Measurements from ENCODE around the gene IMMP2L.
"Not testable (repeated sequence)": the region's sequence is repeated elsewhere in the genome, so short reads cannot be mapped to it uniquely, and the experiment has no call there.

Gene IMMP2L

DNA sequence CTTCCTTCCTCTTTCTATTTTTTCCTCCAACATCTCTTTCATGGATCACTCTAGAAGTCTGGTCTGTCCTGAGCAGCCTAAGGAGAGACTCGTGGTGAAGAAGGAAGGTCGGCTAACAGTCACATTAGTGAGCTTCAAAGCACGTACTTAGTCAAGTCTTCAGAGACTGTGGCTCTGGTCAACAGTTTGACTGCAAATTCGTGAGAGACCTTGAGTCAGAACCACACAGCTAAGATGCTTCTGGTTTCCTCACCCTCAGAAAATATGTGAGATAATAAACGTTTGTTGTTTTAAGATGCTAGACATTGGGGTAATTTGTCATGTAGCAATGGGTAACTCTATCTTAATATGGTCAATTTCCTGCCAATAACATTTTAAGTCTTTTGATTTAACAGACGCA is 597.5 kb downstream of the IMMP2L start:
- DNase-seq, result no peak

DNA sequence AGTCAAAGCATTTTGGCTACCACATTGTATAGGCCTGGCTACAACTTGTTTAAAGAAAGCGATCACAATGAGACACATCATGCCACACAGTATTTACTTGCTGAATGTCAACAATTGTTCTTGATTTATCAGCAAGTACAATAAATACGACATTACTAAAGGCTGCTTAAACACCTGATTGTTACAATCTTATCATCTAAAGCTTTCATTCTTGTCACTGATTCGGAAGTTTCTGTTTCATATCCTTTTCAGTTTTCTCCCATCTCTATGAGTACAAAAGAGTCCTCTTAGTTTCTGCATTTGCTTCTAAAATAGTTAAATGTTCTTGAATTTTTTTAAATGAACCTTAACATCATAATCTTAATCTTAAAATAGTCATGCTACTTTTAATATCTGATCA is 599.5 kb downstream of the IMMP2L start:
- DNase-seq, result no peak

DNA sequence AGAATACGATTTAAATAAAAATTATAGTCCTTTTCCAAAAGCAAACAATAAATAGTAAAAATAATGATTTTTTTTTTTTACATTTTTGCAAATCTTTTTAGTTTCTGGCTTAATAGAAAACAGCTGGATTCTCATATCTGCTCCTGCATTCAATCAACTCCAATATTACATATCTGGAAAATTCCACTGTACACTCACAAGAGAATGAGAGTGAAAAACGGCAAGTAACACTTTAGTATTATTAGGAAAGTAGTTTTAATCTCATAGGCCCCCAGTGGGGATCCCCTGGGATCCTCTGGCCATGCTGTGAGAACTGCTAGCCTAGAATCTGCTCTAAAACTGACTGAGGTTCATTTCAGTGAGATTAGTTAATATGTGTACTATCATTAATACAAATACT is 599.9 kb downstream of the IMMP2L start:
- no peak for DNase-seq

DNA sequence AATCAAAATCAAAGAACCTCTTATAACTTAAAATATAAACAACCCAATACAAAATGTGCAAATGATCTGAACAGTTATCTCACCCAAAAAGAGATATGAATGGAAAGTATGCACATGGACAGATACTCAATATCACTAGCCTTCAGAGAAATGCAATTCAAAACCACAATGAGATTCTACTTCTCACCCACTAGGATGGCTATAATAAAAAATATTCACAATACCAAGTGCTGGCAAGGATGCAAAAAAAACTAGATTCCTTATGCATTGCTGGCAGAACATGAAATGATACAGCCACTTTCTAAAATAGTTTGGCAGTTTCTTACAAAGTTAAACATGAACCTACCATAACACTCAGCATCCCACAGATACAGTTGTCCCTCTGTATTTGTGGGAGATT is 601.5 kb downstream of the IMMP2L start:
- DNase-seq, result no peak

DNA sequence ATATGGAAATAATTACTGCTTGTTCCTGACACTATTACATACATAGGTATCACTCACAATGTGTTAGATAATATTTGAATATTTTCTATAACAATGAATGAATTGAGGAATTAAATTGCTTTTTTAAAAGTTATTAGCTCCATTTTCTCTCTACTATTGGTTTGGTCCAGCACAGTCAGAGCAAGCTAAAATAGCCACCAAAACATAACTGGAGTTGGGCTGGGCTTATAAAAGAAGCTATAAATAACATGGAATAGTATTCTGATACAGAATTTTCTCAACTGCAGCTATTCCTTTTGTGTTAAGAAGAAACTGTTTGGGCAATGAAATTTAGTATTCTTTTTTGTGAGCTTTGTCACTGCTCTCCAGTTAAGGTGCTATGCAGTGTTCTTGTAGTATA is 614.0 kb downstream of the IMMP2L start:
- no peak for DNase-seq

DNA sequence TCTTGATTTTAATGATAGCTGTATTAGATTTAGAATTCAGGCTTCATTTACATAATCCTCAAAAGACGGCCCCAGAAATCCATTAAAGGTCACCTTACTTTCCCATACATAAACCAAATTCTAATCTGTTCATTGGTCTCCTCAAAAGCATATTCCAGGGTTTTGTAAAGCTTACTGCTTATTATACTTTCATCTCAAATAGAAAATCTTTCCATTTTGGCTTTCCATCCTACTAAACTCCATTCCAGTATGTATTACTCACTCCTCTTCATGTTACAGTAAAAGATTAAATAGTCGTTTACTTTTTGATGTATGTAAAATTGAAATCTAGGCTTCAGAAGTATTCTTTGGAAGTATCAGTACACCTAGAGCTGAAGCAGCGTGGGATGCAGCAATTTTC is 614.9 kb downstream of the IMMP2L start:
- no peak for DNase-seq

DNA sequence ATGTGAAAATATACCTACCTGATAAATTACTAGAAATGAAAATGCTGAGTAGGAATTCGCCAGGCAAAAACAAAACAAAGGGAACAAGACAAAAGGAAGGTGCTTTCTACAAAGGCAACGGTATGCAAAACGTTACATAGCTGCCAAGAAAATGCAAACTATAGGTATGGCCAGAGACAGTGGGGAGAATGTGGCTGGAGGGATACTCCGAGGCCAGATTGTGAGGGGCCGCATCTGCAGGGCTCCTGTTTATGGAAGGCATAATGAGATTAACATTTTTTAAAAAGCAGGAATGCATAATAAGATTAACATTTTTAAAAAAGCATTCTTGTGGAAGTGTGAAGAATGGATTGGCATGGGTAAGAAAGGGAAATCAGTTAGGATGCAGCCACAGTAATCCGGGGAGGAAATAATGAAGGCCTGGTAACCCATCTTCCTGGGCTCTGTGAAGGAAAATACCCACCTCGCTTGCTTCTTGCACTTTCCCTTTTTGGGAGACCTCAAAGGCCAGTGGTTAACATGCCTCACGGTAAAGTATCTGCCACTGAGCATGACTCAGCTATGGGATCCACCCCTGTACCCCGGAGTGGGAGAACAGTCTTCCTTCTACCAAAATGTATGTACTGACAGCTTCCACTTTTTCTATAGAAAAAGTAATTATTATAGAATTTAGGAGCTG is 617.2 kb downstream of the IMMP2L start:
- DNase-seq, result no peak

DNA sequence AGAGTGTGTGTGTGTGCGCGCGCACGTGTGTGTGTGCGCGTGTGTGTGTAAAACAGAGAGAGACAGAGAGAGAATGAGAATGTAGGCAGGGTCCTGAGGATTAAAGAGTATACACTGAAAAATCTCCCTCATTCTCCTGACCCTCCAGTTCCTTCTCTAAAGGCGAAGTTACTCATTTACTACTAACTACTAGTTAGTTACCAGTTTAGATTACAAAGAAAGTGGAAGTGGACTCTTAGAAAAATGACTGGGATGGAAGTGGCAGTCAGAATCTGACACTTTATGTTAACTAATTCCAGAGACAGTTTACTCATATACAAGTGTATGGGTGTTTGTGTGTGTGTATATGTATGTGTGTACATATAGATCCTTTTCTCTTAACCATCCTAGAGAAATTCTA is 617.8 kb downstream of the IMMP2L start:
- no peak for DNase-seq

DNA sequence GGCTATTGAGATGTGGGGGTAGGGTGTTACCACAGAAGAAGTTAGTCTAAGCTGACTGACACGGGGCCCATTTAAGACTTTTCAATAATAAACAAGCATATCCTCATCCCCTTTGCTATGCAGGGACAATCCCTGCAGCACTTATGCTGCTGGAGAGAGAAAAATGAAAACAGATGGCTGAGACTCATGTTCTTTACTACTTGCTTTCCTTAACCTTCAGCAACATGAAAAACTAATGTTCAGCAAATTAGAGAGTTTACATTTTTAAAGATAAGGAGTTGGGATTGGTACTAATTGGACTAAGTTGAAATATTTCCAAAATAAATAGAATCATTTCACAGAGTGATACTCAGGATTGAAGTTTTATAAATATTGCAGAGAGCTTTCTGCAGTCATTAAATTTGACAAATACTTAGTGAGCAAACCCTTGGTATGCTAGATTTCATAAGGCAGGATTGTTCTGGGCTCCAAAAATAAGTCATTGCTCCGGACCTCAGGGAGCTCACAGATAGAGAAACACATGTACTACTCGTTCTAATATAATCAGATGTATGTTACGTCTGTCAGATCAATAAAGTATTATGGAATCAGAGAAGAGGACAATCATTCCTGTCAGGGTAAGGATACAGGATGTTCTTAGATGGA is 618.5 kb downstream of the IMMP2L start:
- no peak for DNase-seq

DNA sequence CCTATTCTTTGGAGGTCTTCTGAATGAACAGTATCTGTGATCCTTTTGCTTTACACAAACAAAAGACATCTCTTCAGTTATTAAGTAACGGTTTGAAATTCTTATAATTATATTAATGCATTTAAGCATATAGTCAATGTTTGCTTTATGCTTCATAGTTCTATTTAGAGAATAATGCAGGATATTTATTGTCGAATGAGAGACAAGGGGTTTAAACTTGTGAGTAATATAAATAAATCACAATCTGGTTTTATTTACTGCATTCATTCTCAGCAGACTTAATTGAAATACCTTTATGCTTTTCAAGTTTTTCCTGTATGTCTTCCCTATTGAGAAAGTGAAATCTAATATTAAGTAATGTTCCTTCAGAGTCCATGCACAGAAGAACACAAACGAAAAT is 620.9 kb downstream of the IMMP2L start:
- DNase-seq, result no peak

DNA sequence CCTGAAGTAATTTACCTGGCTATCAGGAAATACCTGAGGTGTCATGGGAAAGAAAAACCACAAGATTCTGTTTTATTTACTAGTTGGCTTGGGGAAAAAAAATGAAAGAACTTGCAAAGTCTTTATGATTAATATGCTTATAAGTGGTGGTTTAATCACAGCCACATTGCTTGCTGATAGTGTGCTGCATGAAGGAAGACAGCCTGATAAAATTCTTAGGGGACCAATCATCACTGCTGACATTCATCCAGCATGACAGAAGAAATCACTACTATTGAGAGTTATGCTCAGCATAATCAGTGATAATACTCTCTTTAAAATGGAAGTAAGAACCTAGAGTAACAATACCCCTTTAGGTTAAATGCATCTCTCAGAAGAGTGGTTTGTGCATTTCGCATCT is 621.5 kb downstream of the IMMP2L start:
- no peak for DNase-seq

DNA sequence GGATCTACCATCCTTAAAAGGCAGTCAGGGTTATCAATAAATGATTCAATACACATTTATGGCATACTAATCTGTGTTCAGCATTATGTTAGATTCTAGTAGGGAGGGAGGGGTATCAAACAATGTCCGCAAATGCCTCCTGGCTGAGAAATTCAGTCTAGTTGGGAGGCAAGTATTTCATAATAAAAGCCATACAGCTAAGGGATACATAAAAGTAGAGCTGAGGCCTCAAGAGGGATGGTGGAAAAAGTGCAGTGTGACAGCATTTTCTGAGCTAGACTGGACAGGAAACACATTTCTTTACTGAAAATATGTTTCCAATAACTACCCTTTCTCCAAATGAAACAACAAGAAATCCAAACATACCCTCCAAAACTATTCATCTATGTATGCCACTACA is 624.1 kb downstream of the IMMP2L start:
- DNase-seq, result no peak

DNA sequence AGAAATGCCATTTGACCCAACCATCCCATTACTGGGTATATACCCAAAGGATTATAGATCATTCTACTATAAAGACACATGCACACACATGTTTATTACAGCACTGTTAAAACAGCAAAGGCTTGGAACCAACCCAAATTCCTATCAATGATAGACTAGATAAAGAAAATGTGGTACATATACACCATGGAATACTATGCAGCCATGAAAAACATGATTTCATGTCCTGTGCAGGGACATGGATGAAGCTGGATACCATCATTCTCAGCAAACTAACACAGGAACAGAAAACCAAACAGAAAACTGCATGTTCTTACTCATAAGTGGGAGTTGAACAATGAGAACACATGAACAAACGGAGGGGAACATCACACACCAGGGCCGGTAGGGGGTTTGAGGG is 625.6 kb downstream of the IMMP2L start:
- DNase-seq, result not testable (repeated sequence)

DNA sequence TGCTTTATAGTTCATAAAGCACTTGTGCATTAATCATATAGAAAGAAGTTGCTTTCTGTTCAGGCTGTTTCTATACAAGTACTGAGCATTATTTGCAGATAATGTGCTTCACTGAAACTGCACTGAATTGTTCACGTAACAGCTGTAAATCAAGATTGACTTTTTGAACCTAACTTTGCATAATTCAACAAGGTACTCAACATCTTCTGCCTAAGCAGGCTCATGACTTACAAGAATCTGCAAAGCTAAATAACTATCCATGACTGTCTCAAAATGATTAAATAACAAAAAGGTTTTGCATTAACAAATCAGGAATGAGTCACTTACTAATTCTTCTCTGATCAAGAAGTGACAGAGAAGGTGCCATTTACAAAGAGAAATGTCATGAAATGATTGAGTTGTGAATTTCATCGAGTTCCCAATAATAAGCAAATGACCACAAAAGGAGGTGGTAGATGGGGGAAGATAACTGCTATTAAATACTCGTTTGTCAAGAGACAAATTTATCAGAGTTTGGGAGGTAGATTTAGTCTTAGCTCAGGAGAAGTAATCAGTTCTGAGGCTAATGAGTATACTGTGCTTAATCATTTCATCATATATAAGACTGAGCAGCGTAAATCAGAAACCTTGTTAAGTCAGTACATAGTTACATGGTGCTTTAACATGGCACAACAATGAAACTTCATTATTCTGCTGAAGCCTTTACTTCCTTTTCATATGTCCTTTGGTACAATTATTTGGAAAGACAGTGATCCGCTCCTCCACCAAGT is 632.6 kb downstream of the IMMP2L start:
- DNase-seq, result no peak

DNA sequence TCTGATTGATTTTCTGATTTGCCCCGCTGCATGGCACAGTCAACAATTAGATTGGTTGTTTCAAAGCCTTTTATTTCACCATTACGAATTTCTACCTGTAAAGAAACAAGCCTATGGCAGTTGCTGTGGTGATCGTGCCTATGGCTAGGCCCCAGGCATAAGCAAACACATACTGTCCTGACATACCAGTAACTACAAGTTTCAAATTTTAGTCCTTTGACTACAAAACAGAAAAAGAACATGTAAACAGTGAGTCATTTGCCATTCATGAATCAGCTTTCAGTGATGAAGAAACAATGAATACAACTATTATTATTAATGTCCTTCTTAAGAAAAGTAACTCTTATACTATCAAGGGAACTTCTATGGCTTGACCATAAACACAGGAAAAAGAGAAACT is 639.4 kb downstream of the IMMP2L start:
- no peak for DNase-seq

DNA sequence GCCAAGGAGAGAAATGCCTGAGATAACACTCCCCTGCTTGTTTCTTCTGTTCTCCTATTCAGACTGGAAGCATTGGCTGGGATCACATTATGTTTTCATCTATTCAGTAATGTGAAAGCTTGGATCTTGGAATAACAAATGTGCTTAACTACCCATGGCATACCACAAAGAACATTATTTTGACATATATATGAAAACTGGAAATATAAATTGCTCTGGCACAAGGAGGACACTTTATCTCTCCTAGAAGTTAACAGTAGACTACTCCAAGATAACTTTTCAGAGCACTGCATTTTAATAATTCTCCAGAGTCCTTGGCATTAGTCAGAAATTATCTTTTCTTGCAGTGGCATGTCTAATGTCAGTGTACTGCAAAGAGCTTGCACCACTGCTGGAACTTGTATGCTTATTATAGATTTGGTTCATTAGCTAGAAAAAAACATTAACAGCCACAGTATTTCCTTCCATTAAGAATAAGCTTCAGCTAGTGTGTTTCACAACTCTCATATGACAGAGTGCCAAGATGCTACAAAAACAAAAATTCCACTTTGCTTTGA is 640.6 kb downstream of the IMMP2L start:
- no peak for DNase-seq

DNA sequence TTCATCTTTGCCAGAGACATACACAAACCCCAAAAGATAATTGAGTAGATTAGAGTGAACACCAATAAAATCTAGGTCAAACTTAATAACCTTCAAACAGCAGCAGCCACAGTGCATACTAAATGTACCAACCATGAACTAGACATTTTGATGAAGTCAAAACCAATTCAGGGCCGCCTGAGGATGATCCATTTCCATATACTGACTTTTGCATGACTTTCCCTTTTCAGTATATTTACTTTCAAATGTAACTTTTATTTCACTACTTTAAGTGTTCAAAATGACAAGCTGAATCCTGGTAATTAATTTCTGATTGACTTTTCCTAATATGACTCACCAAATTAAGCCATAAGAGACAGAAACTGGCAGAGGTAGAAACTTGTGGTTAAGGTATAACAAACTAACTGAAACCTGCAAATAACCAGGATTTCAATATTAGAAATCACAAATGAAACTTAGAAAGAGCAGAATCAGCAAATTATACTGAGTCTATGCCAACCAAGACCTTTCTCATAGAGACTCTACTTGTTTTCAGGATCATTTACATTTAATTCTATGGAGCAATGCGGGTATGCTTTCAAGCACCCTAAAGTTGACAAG is 643.2 kb downstream of the IMMP2L start:
- DNase-seq, result no peak

DNA sequence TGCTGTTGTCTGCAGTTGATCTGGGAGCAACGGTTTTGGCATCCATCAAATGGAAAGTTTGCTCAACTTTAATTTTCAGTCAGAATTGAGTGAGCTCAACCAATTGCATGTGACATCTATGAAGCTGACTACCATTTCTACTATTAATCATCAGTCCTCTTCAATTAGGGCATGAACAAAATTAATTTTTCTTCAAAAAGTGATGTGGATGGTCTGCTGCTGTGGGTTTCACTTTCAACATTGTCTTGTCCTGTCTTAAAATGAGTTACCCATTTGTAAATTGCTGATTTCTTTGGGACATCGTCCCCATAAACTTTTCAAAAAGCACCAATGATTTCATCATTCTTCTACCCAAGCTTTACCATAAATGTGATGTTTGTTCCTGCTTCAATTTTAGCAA is 648.0 kb downstream of the IMMP2L start:
- no peak for DNase-seq

DNA sequence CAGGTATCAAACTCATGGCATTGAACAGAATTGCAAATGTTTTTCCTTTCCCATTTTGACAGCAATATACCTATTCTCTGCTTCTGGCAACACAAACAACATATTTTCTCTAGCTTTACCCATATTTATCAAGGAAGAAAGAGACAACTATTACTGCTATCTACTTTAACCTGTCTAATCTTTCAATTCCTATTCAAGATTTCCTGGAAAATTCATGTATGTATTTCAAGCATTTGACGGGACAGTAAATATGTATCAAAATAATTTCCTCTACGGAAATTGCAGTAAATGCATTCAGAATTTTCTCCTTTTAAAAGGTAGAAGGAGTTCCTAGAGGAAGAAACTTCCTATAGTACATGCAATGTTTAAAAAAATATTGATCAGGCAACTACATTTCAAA is 650.7 kb downstream of the IMMP2L start:
- no peak for DNase-seq

DNA sequence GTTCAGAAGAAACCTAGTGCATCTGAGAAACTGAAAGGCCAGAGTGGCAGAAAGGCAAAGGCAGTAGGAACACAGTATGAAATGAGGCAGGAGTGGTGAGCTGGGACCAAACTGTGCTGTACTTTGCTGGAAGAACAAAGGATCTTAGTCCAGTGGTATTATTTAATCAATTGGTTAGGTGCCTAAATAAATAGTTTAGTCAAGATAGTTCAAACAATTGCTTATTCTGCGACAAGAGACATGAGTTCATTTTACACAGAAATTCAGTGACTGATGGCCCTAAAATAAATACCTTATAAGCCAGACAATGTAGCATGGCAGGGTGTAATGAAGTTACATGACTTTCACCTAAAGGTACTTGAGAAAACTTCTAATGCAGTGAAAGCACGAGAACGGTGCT is 653.2 kb downstream of the IMMP2L start:
- DNase-seq, result no peak

DNA sequence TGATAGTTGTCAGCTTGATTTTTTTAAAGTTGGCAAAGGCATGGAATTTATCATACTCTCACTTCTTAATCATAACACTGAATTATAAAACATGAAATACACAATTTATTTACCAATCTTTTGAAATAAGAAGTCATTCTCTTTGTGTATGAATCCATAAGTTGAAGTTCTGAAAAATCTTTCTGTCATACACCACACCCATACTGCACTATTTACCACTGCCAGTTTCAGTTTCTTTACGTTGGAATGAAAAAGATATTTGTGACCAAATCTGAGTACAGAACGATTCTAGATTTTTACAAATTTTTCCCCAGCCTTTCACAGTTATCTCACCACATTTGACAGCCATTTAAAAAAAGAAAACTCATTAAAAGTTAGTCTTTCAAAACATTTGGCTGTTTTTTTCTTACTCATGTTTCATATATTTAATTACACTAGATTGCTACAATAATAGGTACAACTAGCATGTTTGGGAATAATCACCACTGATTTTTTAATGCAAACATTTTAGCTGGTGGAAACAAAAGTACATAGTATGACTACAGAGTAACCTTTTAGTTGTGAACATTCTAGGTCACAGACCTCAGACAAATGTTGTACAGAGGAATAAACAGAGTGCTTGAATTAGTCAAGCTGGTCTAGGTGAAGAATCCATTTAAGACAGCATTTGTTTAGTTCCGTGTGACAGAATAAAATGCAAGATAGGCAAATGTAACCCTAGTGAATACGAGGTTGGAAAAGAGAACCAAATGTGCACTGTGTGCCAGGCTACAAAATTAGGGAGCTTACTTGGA is 656.3 kb downstream of the IMMP2L start:
- DNase-seq, result no peak

DNA sequence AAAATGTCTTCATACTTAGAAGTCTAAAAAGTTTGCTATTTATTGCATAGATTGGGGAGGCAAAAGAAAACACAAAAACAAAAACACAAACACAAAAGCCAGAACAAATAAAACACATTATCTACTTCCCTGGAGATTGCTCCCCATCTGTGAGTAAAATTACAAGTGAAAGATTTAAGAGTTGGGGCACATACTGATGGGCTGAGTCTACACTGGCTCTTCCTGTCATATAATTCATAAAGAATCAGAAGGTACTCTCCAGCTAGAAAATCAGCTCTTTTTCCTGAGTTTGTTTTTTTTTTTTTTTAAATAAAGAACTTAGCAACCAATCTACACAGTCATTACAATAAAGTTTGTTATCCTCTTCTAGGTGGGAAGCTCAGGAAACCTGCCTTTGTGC is 663.8 kb downstream of the IMMP2L start:
- DNase-seq, result no peak

DNA sequence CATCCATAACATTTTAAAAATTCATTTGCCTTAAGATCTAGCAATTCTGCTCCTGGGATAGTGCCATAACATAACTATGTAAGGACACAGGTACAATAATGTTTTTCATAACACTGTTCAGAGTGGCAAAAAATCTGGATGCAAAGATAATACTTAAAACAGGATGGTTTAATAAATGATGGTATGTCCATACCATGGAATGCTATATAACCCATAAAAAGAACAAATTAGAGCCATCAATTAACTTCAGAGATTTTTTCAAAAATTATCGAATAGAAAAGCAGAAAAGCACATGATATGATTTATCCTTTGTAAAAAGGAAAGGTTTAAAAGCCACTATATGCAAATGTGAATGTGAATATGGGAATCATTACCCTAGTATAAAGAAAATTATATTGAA is 664.8 kb downstream of the IMMP2L start:
- no peak for DNase-seq
